ENCODE measurements around the gene RAB44.

DNA sequence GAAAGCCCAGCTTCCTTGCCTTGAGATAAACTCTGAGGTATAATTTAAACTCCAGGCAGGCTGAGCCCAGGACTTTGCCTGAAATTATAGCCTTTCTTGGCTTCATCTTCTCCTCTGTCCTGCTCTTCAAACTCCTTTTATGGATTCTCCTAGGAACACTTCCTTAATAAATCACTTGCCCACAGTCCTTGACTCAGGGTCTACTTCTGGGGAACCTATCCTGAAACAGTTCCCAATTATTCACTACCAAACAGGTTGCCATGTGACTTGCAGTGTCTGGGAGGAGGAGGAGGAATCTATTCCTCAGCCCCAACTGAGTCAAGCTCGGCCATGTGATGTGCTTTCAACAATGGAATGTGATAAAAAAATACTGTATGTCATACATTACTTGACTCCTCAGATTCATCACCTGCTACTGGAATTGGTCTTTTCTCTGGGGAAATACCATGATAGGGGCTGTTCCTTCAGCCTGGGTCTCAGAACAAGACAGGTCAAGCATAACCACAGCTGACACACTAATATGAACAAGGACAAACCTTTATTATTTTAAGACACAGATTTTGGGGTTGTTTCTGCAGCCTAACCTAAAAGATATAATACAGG lies 39.6 kb upstream of the RAB44 start:
- TF ChIP-seq, protein P1, sequence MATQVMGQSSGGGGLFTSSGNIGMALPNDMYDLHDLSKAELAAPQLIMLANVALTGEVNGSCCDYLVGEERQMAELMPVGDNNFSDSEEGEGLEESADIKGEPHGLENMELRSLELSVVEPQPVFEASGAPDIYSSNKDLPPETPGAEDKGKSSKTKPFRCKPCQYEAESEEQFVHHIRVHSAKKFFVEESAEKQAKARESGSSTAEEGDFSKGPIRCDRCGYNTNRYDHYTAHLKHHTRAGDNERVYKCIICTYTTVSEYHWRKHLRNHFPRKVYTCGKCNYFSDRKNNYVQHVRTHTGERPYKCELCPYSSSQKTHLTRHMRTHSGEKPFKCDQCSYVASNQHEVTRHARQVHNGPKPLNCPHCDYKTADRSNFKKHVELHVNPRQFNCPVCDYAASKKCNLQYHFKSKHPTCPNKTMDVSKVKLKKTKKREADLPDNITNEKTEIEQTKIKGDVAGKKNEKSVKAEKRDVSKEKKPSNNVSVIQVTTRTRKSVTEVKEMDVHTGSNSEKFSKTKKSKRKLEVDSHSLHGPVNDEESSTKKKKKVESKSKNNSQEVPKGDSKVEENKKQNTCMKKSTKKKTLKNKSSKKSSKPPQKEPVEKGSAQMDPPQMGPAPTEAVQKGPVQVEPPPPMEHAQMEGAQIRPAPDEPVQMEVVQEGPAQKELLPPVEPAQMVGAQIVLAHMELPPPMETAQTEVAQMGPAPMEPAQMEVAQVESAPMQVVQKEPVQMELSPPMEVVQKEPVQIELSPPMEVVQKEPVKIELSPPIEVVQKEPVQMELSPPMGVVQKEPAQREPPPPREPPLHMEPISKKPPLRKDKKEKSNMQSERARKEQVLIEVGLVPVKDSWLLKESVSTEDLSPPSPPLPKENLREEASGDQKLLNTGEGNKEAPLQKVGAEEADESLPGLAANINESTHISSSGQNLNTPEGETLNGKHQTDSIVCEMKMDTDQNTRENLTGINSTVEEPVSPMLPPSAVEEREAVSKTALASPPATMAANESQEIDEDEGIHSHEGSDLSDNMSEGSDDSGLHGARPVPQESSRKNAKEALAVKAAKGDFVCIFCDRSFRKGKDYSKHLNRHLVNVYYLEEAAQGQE (IDR thresholded peaks at IDR 0.05; ENCODE audit: low read depth, low read length), result no peak
- TF ChIP-seq CTCF (IDR thresholded peaks at IDR 0.05), result no peak

Measured in SK-N-SH (cell line).